ENCODE data around the gene SLC38A3. TPM values are rescaled to one million over a fixed set of nuclear protein-coding genes. Genes with fewer than 3 reads are reported as not detected.

Gene SLC38A3
- total RNA-seq, 1 donor from 2014 or later: 0.17 TPM

DNA sequence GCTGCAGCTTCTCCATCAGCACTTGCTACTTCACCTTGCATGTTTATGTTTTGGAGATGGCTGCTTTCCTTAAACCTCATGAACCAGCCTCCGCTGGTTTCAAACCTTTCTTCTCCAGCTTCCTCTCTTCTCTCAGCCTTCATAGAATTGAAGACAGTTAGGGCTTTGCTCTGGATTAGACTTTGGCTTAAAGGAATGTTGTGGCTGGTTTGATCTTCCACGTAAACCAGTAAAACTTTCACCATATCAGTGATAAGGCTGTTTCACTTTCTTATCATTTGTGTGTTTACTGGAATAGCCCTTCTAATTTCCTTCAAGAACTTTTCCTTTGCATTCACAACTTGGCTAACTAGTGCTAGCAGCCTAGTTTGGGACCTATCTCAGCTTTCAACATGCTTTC, 25.4 kb upstream of the SLC38A3 start:
- Histone ChIP-seq H3K9ac (no peak overlapping the region), H4K20me1 (ENCODE audit: low read depth) (no peaks in the 10 kb centered on the region), H3K4me3 (no peak overlapping the region), H3K4me2 (no peak overlapping the region), H3F3A (ENCODE audit: low read depth) (no peaks in the 10 kb centered on the region), H3K36me3 (no peaks in the 10 kb centered on the region), H3K79me2 (ENCODE audit: low read depth) (no peaks in the 10 kb centered on the region), H3K27ac (no peak overlapping the region), H3K27me3 (no peaks in the 10 kb centered on the region), H3K9me3 (ENCODE audit: low read depth) (no peaks in the 10 kb centered on the region), H3K4me1 (no peaks in the 10 kb centered on the region), H2AFZ (replicated peaks) (no peak overlapping the region)
- H3K4me1 Mint-ChIP-seq: peaks cover 15% of the 10 kb centered on the region
- H3K27me3 Mint-ChIP-seq (ENCODE audit: insufficient read depth, low read depth): peaks cover 6% of the 10 kb centered on the region
- no peak for DNase-seq (ENCODE audit: low spot score)
- H3K36me3 Mint-ChIP-seq: peaks cover 16% of the 10 kb centered on the region
- H3K4me3 Mint-ChIP-seq: no peak overlapping the region
- no peaks in the 10 kb centered on the region for H3K9me3 Mint-ChIP-seq
- H3K27ac Mint-ChIP-seq: no peak overlapping the region
- TF ChIP-seq EZH2 (IDR thresholded peaks at IDR 0.05) (no peak), EZH2phosphoT487 (IDR thresholded peaks at IDR 0.05) (no peak)
- TF ChIP-seq, protein P1, sequence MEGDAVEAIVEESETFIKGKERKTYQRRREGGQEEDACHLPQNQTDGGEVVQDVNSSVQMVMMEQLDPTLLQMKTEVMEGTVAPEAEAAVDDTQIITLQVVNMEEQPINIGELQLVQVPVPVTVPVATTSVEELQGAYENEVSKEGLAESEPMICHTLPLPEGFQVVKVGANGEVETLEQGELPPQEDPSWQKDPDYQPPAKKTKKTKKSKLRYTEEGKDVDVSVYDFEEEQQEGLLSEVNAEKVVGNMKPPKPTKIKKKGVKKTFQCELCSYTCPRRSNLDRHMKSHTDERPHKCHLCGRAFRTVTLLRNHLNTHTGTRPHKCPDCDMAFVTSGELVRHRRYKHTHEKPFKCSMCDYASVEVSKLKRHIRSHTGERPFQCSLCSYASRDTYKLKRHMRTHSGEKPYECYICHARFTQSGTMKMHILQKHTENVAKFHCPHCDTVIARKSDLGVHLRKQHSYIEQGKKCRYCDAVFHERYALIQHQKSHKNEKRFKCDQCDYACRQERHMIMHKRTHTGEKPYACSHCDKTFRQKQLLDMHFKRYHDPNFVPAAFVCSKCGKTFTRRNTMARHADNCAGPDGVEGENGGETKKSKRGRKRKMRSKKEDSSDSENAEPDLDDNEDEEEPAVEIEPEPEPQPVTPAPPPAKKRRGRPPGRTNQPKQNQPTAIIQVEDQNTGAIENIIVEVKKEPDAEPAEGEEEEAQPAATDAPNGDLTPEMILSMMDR (IDR thresholded peaks at IDR 0.05): no peak

DNA sequence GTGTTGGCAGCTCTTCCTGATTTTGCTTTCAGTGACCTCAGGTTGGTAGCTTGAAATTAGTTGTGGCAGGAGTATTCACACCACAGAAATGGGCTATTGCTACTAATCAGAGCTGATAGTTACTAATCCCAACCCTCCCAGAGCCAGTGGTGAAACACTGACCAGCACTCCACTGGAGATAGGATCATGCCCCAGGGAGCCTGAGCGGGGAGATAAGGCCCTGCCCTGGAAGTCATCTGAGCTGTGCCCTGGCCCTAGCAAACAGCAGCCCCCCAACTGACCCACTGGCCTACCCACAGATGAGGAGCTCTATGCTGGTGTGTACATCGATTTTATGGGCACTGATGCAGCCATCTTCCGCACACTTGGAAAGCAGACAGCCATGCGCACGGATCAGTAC, 23.1 kb upstream of the SLC38A3 start:
- Mint-ChIP-seq H3K27ac (peak overlapping the region; percentile 72), H3K9me3 (no peaks in the 10 kb centered on the region), H3K36me3 (peaks cover 16% of the 10 kb centered on the region), H3K27me3 (ENCODE audit: insufficient read depth, low read depth) (peaks cover 8% of the 10 kb centered on the region), H3K4me3 (no peak overlapping the region), H3K4me1 (peaks cover 15% of the 10 kb centered on the region)
- Histone ChIP-seq H3K79me2 (ENCODE audit: low read depth) (no peaks in the 10 kb centered on the region), H3K27ac (no peak overlapping the region), H3F3A (ENCODE audit: low read depth) (no peaks in the 10 kb centered on the region), H3K36me3 (no peaks in the 10 kb centered on the region), H3K27me3 (no peaks in the 10 kb centered on the region), H3K4me2 (no peak overlapping the region), H3K4me1 (no peaks in the 10 kb centered on the region), H4K20me1 (ENCODE audit: low read depth) (no peaks in the 10 kb centered on the region), H2AFZ (replicated peaks) (no peak overlapping the region), H3K4me3 (no peak overlapping the region), H3K9ac (no peak overlapping the region), H3K9me3 (ENCODE audit: low read depth) (no peaks in the 10 kb centered on the region)
- no peak for DNase-seq (ENCODE audit: low spot score)
- no peak for TF ChIP-seq EZH2phosphoT487 (IDR thresholded peaks at IDR 0.05)
- TF ChIP-seq, protein P1 (IDR thresholded peaks at IDR 0.05): no peak
- no peak for TF ChIP-seq EZH2 (IDR thresholded peaks at IDR 0.05)

- H3F3A ChIP-seq (ENCODE audit: low read depth): no peaks in the 10 kb centered on the region
- H3K36me3 ChIP-seq: no peaks in the 10 kb centered on the region
- no peak overlapping the region for H3K4me2 ChIP-seq
- H3K79me2 ChIP-seq (ENCODE audit: low read depth): no peaks in the 10 kb centered on the region
- no peak overlapping the region for H3K4me3 ChIP-seq
- H3K9me3 ChIP-seq (ENCODE audit: low read depth): no peaks in the 10 kb centered on the region
- H3K27ac ChIP-seq: no peak overlapping the region
- H2AFZ ChIP-seq (replicated peaks): no peak overlapping the region
- H3K27ac Mint-ChIP-seq: peak overlapping the region; percentile 72
- TF ChIP-seq, protein P1 (IDR thresholded peaks at IDR 0.05): no peak
- peaks cover 15% of the 10 kb centered on the region for H3K4me1 Mint-ChIP-seq
- no peaks in the 10 kb centered on the region for H3K27me3 ChIP-seq
- H3K36me3 Mint-ChIP-seq: peaks cover 16% of the 10 kb centered on the region
- H3K9me3 Mint-ChIP-seq: no peaks in the 10 kb centered on the region
- no peak overlapping the region for H3K9ac ChIP-seq
- peaks cover 4% of the 10 kb centered on the region for H3K27me3 Mint-ChIP-seq (ENCODE audit: insufficient read depth, low read depth)
- H3K4me1 ChIP-seq: no peaks in the 10 kb centered on the region
- no peak for DNase-seq (ENCODE audit: low spot score)
- no peak overlapping the region for H3K4me3 Mint-ChIP-seq
- no peaks in the 10 kb centered on the region for H4K20me1 ChIP-seq (ENCODE audit: low read depth)
Measured at GRCh38 chr3:50182533-50183099, 22.5 kb upstream of the SLC38A3 start.

Data from neural progenitor cell (in vitro differentiated cells).